OCI-LY1 (cell line): ENCODE results near the gene CNRIP1.

Experiments used
- H2AFZ ChIP-seq: fragments of 200-600 bp; sonication (generic), shearing (Covaris generic); 2 replicates; pipeline ENCODE4 v1.6.0; 2014; ENCODE audit warnings: antibody characterized with exemption, mild to moderate bottlenecking, low read length
- H3F3A ChIP-seq: fragments of 200-600 bp; sonication (generic), shearing (Covaris generic); 2 replicates; pipeline ENCODE4 v1.6.0; 2014; ENCODE audit warnings: mild to moderate bottlenecking, antibody characterized with exemption, low read length, moderate library complexity; ENCODE audit not compliant: insufficient read depth
- H3K27ac ChIP-seq: fragments of 200-600 bp; sonication (generic); 2 replicates; pipeline ENCODE4 v1.5.1; 2014; ENCODE audit warnings: low read length, mixed run types, mild to moderate bottlenecking, low read depth; ENCODE audit not compliant: poor library complexity, severe bottlenecking
- H3K27me3 ChIP-seq: fragments of 200-600 bp; sonication (generic); 2 replicates; pipeline ENCODE4 v1.6.0; 2014; ENCODE audit warnings: antibody characterized with exemption, mild to moderate bottlenecking, low read length, moderate library complexity; ENCODE audit not compliant: insufficient read depth
- H3K36me3 ChIP-seq: fragments of 200-600 bp; sonication (generic); 2 replicates; pipeline ENCODE4 v1.6.1; 2014; ENCODE audit warnings: mild to moderate bottlenecking, antibody characterized with exemption, low read length, moderate library complexity, mixed read lengths; ENCODE audit not compliant: insufficient read depth
- H3K4me1 ChIP-seq: fragments of 200-600 bp; sonication (generic); 2 replicates; pipeline ENCODE4 v1.5.1; 2014; ENCODE audit warnings: mild to moderate bottlenecking, low read length, moderate library complexity; ENCODE audit not compliant: insufficient read depth, severe bottlenecking
- H3K4me2 ChIP-seq: fragments of 200-600 bp; sonication (generic), shearing (Covaris generic); 2 replicates; pipeline ENCODE4 v1.6.1; 2014; ENCODE audit warnings: low read length
- H3K4me3 ChIP-seq: fragments of 200-600 bp; sonication (generic); 2 replicates; pipeline ENCODE4 v1.5.1; 2014; ENCODE audit warnings: low read length, low read depth, mild to moderate bottlenecking, mixed read lengths; ENCODE audit not compliant: poor library complexity, severe bottlenecking
- H3K79me2 ChIP-seq: fragments of 200-600 bp; shearing (Covaris generic); 2 replicates; pipeline ENCODE4 v1.6.1; 2016; ENCODE audit warnings: mixed run types, low read length, mixed read lengths; ENCODE audit not compliant: insufficient read depth
- H3K9ac ChIP-seq: fragments of 200-600 bp; sonication (generic), shearing (Covaris generic); 2 replicates; pipeline ENCODE4 v1.6.1; 2014; ENCODE audit warnings: mild to moderate bottlenecking, low read length, mixed read lengths
- H3K9me2 ChIP-seq: fragments of 200-600 bp; sonication (generic), shearing (Covaris generic); 2 replicates; pipeline ENCODE4 v1.6.1; 2014; ENCODE audit warnings: low read depth, mild to moderate bottlenecking, low read length, mixed read lengths
- H3K9me3 ChIP-seq: fragments of 200-600 bp; shearing (Covaris generic); 2 replicates; pipeline ENCODE4 v1.6.1; 2014; ENCODE audit warnings: low read length, mixed read lengths
- H4K20me1 ChIP-seq: fragments of 200-600 bp; sonication (generic), shearing (Covaris generic); 2 replicates; pipeline ENCODE4 v1.6.0; 2016; ENCODE audit warnings: mild to moderate bottlenecking, low read length; ENCODE audit not compliant: insufficient read depth
- EZH2 ChIP-seq: fragments of 200-600 bp; sonication (generic), shearing (Covaris generic); IDR thresholded peaks from 2 replicates; pipeline ENCODE4 v1.8.0; 2017; ENCODE audit warnings: borderline replicate concordance, mixed run types, mild to moderate bottlenecking, antibody characterized with exemption, low read length, moderate library complexity, mixed read lengths
- TF ChIP-seq, protein P1 (sequence below): fragments of 200-600 bp; sonication (generic), shearing (Covaris generic); IDR thresholded peaks from 2 replicates; pipeline ENCODE4 v1.5.1; 2017; ENCODE audit warnings: mild to moderate bottlenecking, antibody characterized with exemption, low read length, moderate library complexity, mixed read lengths

The CNRIP1 gene

DNA sequence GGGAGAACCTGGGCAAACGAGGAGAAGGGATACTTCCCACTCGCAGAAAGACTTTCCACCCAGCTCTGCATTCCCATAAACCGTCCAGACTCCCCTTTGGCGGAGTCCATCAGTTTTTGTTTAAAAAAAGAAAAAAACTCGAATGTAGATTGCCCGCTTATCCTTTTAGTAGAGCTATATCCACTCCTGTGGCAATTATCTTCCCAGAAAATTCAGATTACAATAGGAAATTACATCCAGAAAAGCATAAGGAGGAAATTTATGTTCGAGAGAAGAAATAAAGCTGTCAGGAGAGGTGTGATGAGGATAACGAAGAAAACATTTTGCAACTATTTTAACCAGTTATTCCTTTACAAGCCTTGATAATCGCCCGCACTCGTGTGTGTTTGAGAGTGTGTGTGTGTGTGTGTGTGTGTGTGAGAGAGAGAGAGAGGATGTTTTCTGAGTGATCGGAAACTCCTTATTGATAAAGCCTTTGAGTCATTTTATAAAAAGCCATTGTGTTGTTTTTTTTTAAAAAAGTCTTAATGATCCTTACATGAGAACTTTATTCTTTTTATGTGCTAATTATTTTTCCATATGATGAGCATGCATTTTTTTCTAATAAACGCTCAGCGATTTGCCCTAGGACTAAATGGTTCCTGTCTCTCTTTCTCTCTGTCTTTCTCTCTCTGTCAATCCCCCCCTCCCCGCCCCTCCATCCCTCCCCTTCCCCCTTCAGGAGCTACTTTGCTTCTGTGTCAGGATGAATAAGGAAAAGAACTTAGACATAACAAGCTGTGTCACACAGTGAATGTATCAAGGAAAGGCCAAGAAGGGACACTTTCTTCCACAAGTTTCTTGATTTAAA is 66.3 kb downstream of the CNRIP1 start:
- Histone ChIP-seq H3K4me3 (peak overlapping the region; percentile 81), H3K9me3 (no peaks in the 10 kb centered on the region), H3K9ac (peak overlapping the region; percentile 98), H3K9me2 (no peaks in the 10 kb centered on the region), H3K27me3 (no peaks in the 10 kb centered on the region), H3F3A (no peaks in the 10 kb centered on the region), H3K4me2 (peak overlapping the region; percentile 91), H3K4me1 (peaks cover 50% of the 10 kb centered on the region), H3K79me2 (peaks cover 35% of the 10 kb centered on the region), H3K36me3 (peaks cover 13% of the 10 kb centered on the region; the same call in 1 of the 2 replicates), H3K27ac (peak overlapping the region; percentile 75), H4K20me1 (peaks cover 6% of the 10 kb centered on the region), H2AFZ (no peak overlapping the region)
- no peak for TF ChIP-seq EZH2
- TF ChIP-seq, protein P1, sequence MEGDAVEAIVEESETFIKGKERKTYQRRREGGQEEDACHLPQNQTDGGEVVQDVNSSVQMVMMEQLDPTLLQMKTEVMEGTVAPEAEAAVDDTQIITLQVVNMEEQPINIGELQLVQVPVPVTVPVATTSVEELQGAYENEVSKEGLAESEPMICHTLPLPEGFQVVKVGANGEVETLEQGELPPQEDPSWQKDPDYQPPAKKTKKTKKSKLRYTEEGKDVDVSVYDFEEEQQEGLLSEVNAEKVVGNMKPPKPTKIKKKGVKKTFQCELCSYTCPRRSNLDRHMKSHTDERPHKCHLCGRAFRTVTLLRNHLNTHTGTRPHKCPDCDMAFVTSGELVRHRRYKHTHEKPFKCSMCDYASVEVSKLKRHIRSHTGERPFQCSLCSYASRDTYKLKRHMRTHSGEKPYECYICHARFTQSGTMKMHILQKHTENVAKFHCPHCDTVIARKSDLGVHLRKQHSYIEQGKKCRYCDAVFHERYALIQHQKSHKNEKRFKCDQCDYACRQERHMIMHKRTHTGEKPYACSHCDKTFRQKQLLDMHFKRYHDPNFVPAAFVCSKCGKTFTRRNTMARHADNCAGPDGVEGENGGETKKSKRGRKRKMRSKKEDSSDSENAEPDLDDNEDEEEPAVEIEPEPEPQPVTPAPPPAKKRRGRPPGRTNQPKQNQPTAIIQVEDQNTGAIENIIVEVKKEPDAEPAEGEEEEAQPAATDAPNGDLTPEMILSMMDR = no peak

DNA sequence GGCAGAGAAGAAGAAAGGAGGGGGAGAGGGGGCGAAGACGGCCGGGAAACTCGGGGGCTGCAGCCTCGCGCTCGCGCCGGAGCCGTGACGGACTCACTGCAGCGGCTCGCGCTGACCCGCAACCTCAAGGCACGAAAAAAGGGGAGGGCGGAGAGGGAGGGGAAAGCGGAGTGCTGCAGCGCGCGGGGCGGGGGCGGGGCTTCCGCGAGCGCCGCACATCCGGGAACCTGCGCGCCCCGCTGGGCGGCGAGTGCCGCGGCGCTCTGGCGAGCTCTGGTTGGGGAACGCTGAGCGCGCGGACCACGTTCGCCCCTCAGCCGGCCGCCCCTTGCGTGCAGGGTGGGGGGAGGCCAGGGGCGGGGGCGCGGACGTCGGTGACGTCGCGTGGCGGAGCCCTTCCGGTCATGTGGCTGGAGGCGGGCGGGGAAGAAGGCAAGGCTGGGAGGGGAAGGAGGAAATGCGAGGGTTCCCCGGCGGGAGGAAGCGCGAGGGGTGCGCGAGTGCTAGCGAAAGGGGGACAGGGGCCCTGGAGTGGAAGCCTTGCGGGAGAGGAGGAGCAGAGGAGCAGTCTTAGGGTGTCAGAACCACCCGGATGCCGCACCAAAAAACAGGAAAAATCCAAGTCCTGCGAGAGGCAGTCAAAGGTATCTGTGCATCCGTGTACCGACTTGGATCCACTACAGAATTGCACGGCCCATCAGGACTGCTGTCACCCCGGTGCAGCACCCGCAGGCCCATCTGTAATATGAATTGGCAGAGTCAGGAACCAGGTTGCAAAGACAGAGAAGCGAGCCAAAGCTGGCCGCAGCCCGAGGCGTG is 67.1 kb downstream of the CNRIP1 start, which contains the start of gene PPP3R1:
Gene PPP3R1, minus strand, starts transcription at position 133 of the 819 bp plus-strand sequence. CDS start 405 bp downstream, outside the sequence.
- H3F3A ChIP-seq = no peaks in the 10 kb centered on the region
- peaks cover 43% of the 10 kb centered on the region for H3K79me2 ChIP-seq
- peak within 1 kb of the TSS; percentile 98 for H3K9ac ChIP-seq
- H3K9me3 ChIP-seq = no peaks in the 10 kb centered on the region
- H3K27ac ChIP-seq = peak within 1 kb of the TSS; percentile 91
- TF ChIP-seq, protein P1 = no peak
- no peak for TF ChIP-seq EZH2
- peak within 1 kb of the TSS; percentile 81 for H3K4me3 ChIP-seq
- H3K9me2 ChIP-seq = no peaks in the 10 kb centered on the region
- peaks cover 6% of the 10 kb centered on the region for H4K20me1 ChIP-seq
- H3K36me3 ChIP-seq = peaks cover 18% of the 10 kb centered on the region; the same call in 1 of the 2 replicates
- H3K4me2 ChIP-seq = peak within 1 kb of the TSS; percentile 91
- peaks cover 58% of the 10 kb centered on the region for H3K4me1 ChIP-seq
- H3K27me3 ChIP-seq = no peaks in the 10 kb centered on the region
- H2AFZ ChIP-seq = no peak within 1 kb of the TSS

DNA sequence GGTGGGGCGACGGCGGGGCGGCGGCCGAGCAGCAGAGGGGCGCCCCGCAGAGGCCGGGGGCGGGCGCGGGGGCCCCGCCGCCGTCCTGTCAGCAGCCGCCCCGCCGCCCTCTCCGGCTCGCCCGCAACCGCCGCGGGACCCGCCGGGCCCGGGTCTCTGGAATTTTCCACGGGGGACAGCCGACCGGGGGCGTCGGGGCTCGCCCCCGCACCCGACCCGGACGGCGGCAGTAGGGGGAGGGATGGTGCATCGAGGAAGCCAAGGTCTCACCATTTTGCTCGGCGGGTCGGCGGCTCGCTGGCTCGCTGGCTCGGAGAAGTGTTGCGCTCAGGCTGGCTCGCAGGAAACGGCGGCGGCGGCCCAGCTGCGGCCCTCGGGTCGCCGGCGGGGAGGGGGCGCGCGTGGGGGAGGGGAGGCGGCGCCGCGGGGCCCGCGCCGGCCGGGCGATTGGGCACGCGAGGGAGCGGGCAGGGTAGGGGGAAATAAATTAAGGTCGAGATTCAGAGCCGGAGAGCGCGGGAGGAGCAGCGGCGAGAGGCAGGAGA is 67.8 kb downstream of the CNRIP1 start:
- no peaks in the 10 kb centered on the region for H3K27me3 ChIP-seq
- H3K4me1 ChIP-seq = peaks cover 65% of the 10 kb centered on the region
- H3K4me3 ChIP-seq = peak overlapping the region; percentile 81
- H3K9ac ChIP-seq = peak overlapping the region; percentile 94
- no peak overlapping the region for H2AFZ ChIP-seq
- peak overlapping the region; percentile 76; the same call in 1 of the 2 replicates for H3K4me2 ChIP-seq
- H4K20me1 ChIP-seq = peaks cover 6% of the 10 kb centered on the region
- TF ChIP-seq, protein P1 = no peak
- no peak for TF ChIP-seq EZH2
- H3F3A ChIP-seq = no peaks in the 10 kb centered on the region
- peak overlapping the region; percentile 91 for H3K27ac ChIP-seq
- peaks cover 50% of the 10 kb centered on the region for H3K79me2 ChIP-seq
- H3K36me3 ChIP-seq = peaks cover 18% of the 10 kb centered on the region; the same call in 1 of the 2 replicates
- no peaks in the 10 kb centered on the region for H3K9me3 ChIP-seq
- H3K9me2 ChIP-seq = no peaks in the 10 kb centered on the region
